Esophagus muscularis mucosa (tissue), 4 donors: Measurements from ENCODE around the gene ADISSP. TPM values are rescaled to one million over a fixed set of nuclear protein-coding genes. Genes with fewer than 3 reads are reported as not detected.

Experiments
- DNase-seq: peaks from one replicate; pipeline ENCODE4 v3.0.0-alpha.2; 2017; ENCODE audit errors: extremely low spot score
- H3K27ac ChIP-seq, 4 donors: fragments of 200-600 bp; sonication (generic); replicated peaks in 1 of 4; 1 replicate in 3 of 4; 2 replicates in 1 of 4; pipeline ENCODE4 v1.5.1; 2016 to 2019; ENCODE audit warnings: mild to moderate bottlenecking in 1 of 4
- H3K27me3 ChIP-seq, 4 donors: fragments of 200-600 bp; sonication (generic); one replicate each; pipeline versions ENCODE4 v1.5.1 to v1.6.0; 2016 to 2019
- H3K36me3 ChIP-seq, 4 donors: fragments of 200-600 bp; sonication (generic); one replicate each; pipeline ENCODE4 v1.5.1; 2016 to 2019
- H3K4me1 ChIP-seq, 4 donors: fragments of 200-600 bp; sonication (generic); one replicate each; pipeline ENCODE4 v1.5.1; 2016 to 2019
- H3K4me3 ChIP-seq, 4 donors: fragments of 200-600 bp; sonication (generic); 1 replicate in 2 of 4; 2 replicates in 2 of 4; pipeline ENCODE4 v1.5.1; 2016 to 2019; ENCODE audit warnings: mild to moderate bottlenecking in 4 of 4, moderate library complexity in 1 of 4
- H3K9me3 ChIP-seq, 4 donors: fragments of 200-600 bp; sonication (generic); 1 replicate in 3 of 4; 2 replicates in 1 of 4; pipeline ENCODE4 v1.5.1; 2016 to 2019
- CTCF ChIP-seq, 3 experiments: fragments of 200-600 bp in 2 of 3; fragments of 450-650 bp in 1 of 3; sonication (generic) in 2 of 3; IDR thresholded peaks; one replicate each; pipeline ENCODE4 v1.5.1; 2017 to 2019; ENCODE audit warnings: antibody characterized with exemption in 3 of 3, mild to moderate bottlenecking in 2 of 3, moderate library complexity in 1 of 3
- EP300 ChIP-seq: sonication (generic); formaldehyde crosslinking; IDR thresholded peaks from one replicate; pipeline ENCODE4 v1.6.1; 2017; ENCODE audit warnings: antibody characterized with exemption
- POLR2A ChIP-seq: fragments of 450-650 bp; IDR thresholded peaks from one replicate; pipeline ENCODE4 v1.6.1; 2017; ENCODE audit warnings: antibody characterized with exemption, moderate library complexity, mild to moderate bottlenecking, low read depth
- POLR2AphosphoS5 ChIP-seq, 2 donors: sonication (generic); formaldehyde crosslinking; IDR thresholded peaks; one replicate each; pipeline ENCODE4 v1.6.1; 2017; ENCODE audit warnings: antibody characterized with exemption in 2 of 2
- WGBS: methylation state at CpG from one replicate; pipeline ENCODE4 v1.1.5; 2018; 5-methylcytosine and 5-hydroxymethylcytosine counted together
- intact Hi-C: fragments of 100-400 bp; cut with DNase I; formaldehyde crosslinking; loops from one replicate; pipeline ENCODE4 v1.15.1; 2023
- total RNA-seq, 4 donors: library from RNA; depleted of rRNA; stranded (reverse); fragments of >200 nt; gene quantifications; one replicate each; pipeline versions ENCODE4 v1.1.0 to v1.2.1, GENCODE V29; 2016

Gene ADISSP
- total RNA-seq, 4 donors from 2014 or later = 56.5 to 96.1 (median 73.6) TPM

GRCh38 chr20:3800256-3800877, 32.8 kb upstream of the ADISSP start:
- WGBS = 90% methylated on average over 17 of the region's 18 CpGs
- H3K4me1 ChIP-seq = peaks cover 11 to 70% (median 59%) of the 10 kb centered on the region in 4 donors
- H3K27ac ChIP-seq = peak overlapping the region; percentile 44 to 99 (median 74)

GRCh38 chr20:3798908-3799248, 31.3 kb upstream of the ADISSP start:
- intact Hi-C loops = no loop called here

More at GRCh38 chr20:3800256-3800877, 32.8 kb upstream of the ADISSP start:
- H3K36me3 ChIP-seq = peaks cover 46 to 76% (median 58%) of the 10 kb centered on the region in 4 donors
- intact Hi-C loops = no loop called here
- no peak overlapping the region for H3K4me3 ChIP-seq
- DNase-seq = no peak
- H3K9me3 ChIP-seq = no peaks in the 10 kb centered on the region
- H3K27me3 ChIP-seq = no peaks in the 10 kb centered on the region
- TF ChIP-seq EP300 = no peak
- no peak for TF ChIP-seq CTCF (IDR thresholded peaks at IDR 0.05)
- TF ChIP-seq POLR2A = no peak
- no peak for TF ChIP-seq POLR2AphosphoS5 (IDR thresholded peaks at IDR 0.05)

GRCh38 chr20:3798373-3798768, 30.8 kb upstream of the ADISSP start:
- Histone ChIP-seq H3K4me3 (peak overlapping the region in 2 of 4 donors; percentile 67 to 81), H3K36me3 (peaks cover 27 to 56% (median 40%) of the 10 kb centered on the region in 4 donors), H3K27ac (peak overlapping the region; percentile 95 to 99 (median 98)), H3K4me1 (peaks cover 15 to 59% (median 57%) of the 10 kb centered on the region in 4 donors), H3K9me3 (no peaks in the 10 kb centered on the region), H3K27me3 (no peaks in the 10 kb centered on the region)
- intact Hi-C loops = no loop called here
- no peak for DNase-seq
- 85% methylated on average over 5 of the region's 5 CpGs for WGBS
- no peak for TF ChIP-seq EP300
- TF ChIP-seq POLR2AphosphoS5 (IDR thresholded peaks at IDR 0.05) = no peak
- TF ChIP-seq POLR2A = no peak
- TF ChIP-seq CTCF (IDR thresholded peaks at IDR 0.05) = no peak

More at GRCh38 chr20:3798908-3799248, 31.3 kb upstream of the ADISSP start:
- no peak overlapping the region for H3K4me3 ChIP-seq
- no peaks in the 10 kb centered on the region for H3K27me3 ChIP-seq
- peaks cover 15 to 64% (median 57%) of the 10 kb centered on the region in 4 donors for H3K4me1 ChIP-seq
- H3K27ac ChIP-seq = peak overlapping the region; percentile 95 to 99 (median 98)
- WGBS = 93% methylated on average over 2 of the region's 3 CpGs
- no peak for DNase-seq
- TF ChIP-seq POLR2AphosphoS5 (IDR thresholded peaks at IDR 0.05) = no peak
- TF ChIP-seq CTCF (IDR thresholded peaks at IDR 0.05) = no peak
- TF ChIP-seq POLR2A = no peak
- TF ChIP-seq EP300 = no peak
- no peaks in the 10 kb centered on the region for H3K9me3 ChIP-seq
- H3K36me3 ChIP-seq = peaks cover 32 to 61% (median 45%) of the 10 kb centered on the region in 4 donors

- TF ChIP-seq POLR2AphosphoS5 (IDR thresholded peaks at IDR 0.05) (no peak), CTCF (IDR thresholded peaks at IDR 0.05) (no peak), EP300 (no peak), POLR2A (no peak)
- Histone ChIP-seq H3K36me3 (peaks cover 21 to 50% (median 34%) of the 10 kb centered on the region in 4 donors), H3K9me3 (no peaks in the 10 kb centered on the region), H3K27me3 (no peaks in the 10 kb centered on the region), H3K27ac (peak overlapping the region; percentile 95 to 99 (median 98)), H3K4me1 (peaks cover 15 to 58% (median 57%) of the 10 kb centered on the region in 4 donors), H3K4me3 (peak overlapping the region; percentile 63 to 81 (median 66))
- 66% methylated on average over 19 of the region's 19 CpGs for whole genome bisulfite sequencing
- intact Hi-C loops = no loop called here
- DNase-seq = no peak
These were observed 30.2 kb upstream of the ADISSP start for GRCh38 chr20:3797592-3798372.
